Liver (tissue), 9 donors: ENCODE results near the gene LEMD2. TPM values are rescaled to one million over a fixed set of nuclear protein-coding genes. Genes with fewer than 3 reads are reported as not detected.
A peak's percentile ranks its signal among the peaks of the same experiment; 100 is the strongest.

Source experiments
- DNase-seq: peaks from one replicate; pipeline ENCODE4 v3.0.0-alpha.2; 2017; ENCODE audit warnings: low spot score
- H3K27ac ChIP-seq, 2 donors: one replicate each; pipeline ENCODE4 v1.7.0; 2013; ENCODE audit warnings: inconsistent platforms in 2 of 2, low read length in 2 of 2, control low read depth in 1 of 2, low read depth in 1 of 2, mild to moderate bottlenecking in 1 of 2
- H3K27me3 ChIP-seq, 4 donors: one replicate each; pipeline versions ENCODE4 v1.6.1 to v1.7.0; 2013; ENCODE audit warnings: low read length in 3 of 4, inconsistent platforms in 1 of 4, mild to moderate bottlenecking in 1 of 4, moderate library complexity in 1 of 4; ENCODE audit not compliant: control insufficient read depth in 4 of 4, insufficient read depth in 4 of 4
- H3K36me3 ChIP-seq, 4 donors: one replicate each; pipeline versions ENCODE4 v1.6.1 to v1.7.0; 2013; ENCODE audit warnings: low read length in 3 of 4, mild to moderate bottlenecking in 3 of 4, low read depth in 1 of 4, moderate library complexity in 1 of 4; ENCODE audit not compliant: control insufficient read depth in 4 of 4, insufficient read depth in 3 of 4
- H3K4me1 ChIP-seq, 4 donors: one replicate each; pipeline versions ENCODE4 v1.6.1 to v1.7.0; 2013; ENCODE audit warnings: low read length in 3 of 4, mild to moderate bottlenecking in 3 of 4, moderate library complexity in 1 of 4; ENCODE audit not compliant: control insufficient read depth in 4 of 4, insufficient read depth in 4 of 4
- H3K4me3 ChIP-seq, 3 donors: one replicate each; pipeline versions ENCODE4 v1.6.1 to v1.7.0; 2013; ENCODE audit warnings: low read length in 3 of 3, control low read depth in 1 of 3, low read depth in 1 of 3, mild to moderate bottlenecking in 1 of 3
- H3K9ac ChIP-seq, 2 donors: one replicate each; pipeline ENCODE4 v1.7.0; 2013; ENCODE audit warnings: low read length in 2 of 2, mild to moderate bottlenecking in 2 of 2, moderate library complexity in 2 of 2, control low read depth in 1 of 2, low read depth in 1 of 2
- H3K9me3 ChIP-seq, 4 donors: one replicate each; pipeline versions ENCODE4 v1.6.1 to v1.7.0; 2013; ENCODE audit warnings: low read length in 3 of 4; ENCODE audit not compliant: control insufficient read depth in 4 of 4
- CTCF ChIP-seq: fragments of 150-350 bp; IDR thresholded peaks from 2 replicates; pipeline ENCODE4 v1.5.1; 2017; ENCODE audit warnings: improper control_type of control experiment, low read depth, low read length; ENCODE audit not compliant: missing input control
- EGR1 ChIP-seq, 2 donors: IDR thresholded peaks; 2 replicates each; pipeline ENCODE4 v1.6.1; 2016 to 2018; ENCODE audit warnings: antibody characterized with exemption in 2 of 2, low read depth in 2 of 2
- FOXA1 ChIP-seq: IDR thresholded peaks from 2 replicates; pipeline ENCODE4 v1.6.1; 2016; ENCODE audit warnings: antibody characterized with exemption
- HNF4A ChIP-seq, 2 donors: conservative IDR thresholded peaks; 2 replicates each; pipeline ENCODE4 v1.6.1; 2016; ENCODE audit warnings: antibody characterized with exemption in 2 of 2, mild to moderate bottlenecking in 2 of 2
- JUND ChIP-seq, 2 donors: IDR thresholded peaks; 2 replicates each; pipeline ENCODE4 v1.6.1; 2016; ENCODE audit warnings: antibody characterized with exemption in 2 of 2
- NR2F2 ChIP-seq: IDR thresholded peaks from 2 replicates; pipeline ENCODE4 v1.6.1; 2016; ENCODE audit warnings: antibody characterized with exemption
- RAD21 ChIP-seq, 2 donors: IDR thresholded peaks; 2 replicates each; pipeline ENCODE4 v1.6.1; 2016; ENCODE audit warnings: antibody characterized with exemption in 2 of 2, mild to moderate bottlenecking in 2 of 2
- REST ChIP-seq: IDR thresholded peaks from 2 replicates; pipeline ENCODE4 v1.6.1; 2016; ENCODE audit warnings: antibody characterized with exemption, mild to moderate bottlenecking
- RXRA ChIP-seq, 2 donors: IDR thresholded peaks; 2 replicates each; pipeline ENCODE4 v1.6.1; 2017 to 2018; ENCODE audit warnings: antibody characterized with exemption in 2 of 2, mild to moderate bottlenecking in 1 of 2
- TAF1 ChIP-seq: conservative IDR thresholded peaks from 2 replicates; pipeline ENCODE4 v1.6.1; 2016; ENCODE audit warnings: antibody characterized with exemption, mild to moderate bottlenecking
- WGBS: extraction: QIAGEN DNeasy Blood & Tissue Kit; methylation state at CpG from one replicate; pipeline ENCODE4 v1.1.7; 2013; 5-methylcytosine and 5-hydroxymethylcytosine counted together
- polyA plus RNA-seq, 2 donors: library from polyadenylated mRNA; stranded (reverse) in 1 of 2; unstranded in 1 of 2; fragments of 200-250 nt in 1 of 2; fragments of >200 nt in 1 of 2; fragmentation: Nextera tagmentation in 1 of 2; extraction: Ambion mirVana in 1 of 2; gene quantifications; one replicate each; pipeline versions ENCODE4 v1.2.1 to v1.2.3, GENCODE V29; 2013 to 2015
- total RNA-seq, 2 donors: library from RNA; depleted of rRNA; stranded (reverse); fragments of >200 nt; gene quantifications; one replicate each; pipeline ENCODE4 v1.2.3, GENCODE V29; 2014
- TF ChIP-seq, protein P1 (sequence below): IDR thresholded peaks from 2 replicates; pipeline ENCODE4 v1.6.1; 2016; ENCODE audit warnings: antibody characterized with exemption
- donor health status: healthy.
- donor health status: healthy.
- donor health status: healthy.
- donor health status: healthy.
- donor health status: healthy.

Gene LEMD2
- total and polyA plus RNA-seq, 4 donors: 6.5 to 23.1 (median 16.6) TPM

- peaks cover 8 to 34% (median 23%) of the 10 kb centered on the region in 4 donors for H3K4me1 ChIP-seq
- 32% methylated on average over 7 of the region's 7 CpGs for WGBS
- TF ChIP-seq, protein P1, sequence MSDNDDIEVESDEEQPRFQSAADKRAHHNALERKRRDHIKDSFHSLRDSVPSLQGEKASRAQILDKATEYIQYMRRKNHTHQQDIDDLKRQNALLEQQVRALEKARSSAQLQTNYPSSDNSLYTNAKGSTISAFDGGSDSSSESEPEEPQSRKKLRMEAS: no peak
- no peak for TF ChIP-seq FOXA1
- TF ChIP-seq CTCF: no peak
- no peak for TF ChIP-seq REST
- no peak for TF ChIP-seq TAF1
- TF ChIP-seq RXRA (IDR thresholded peaks at IDR 0.05): no peak
- no peak for TF ChIP-seq JUND (IDR thresholded peaks at IDR 0.05)
- no peak overlapping the region for H3K4me3 ChIP-seq
- H3K27ac ChIP-seq: peak overlapping the region in 1 of 2 donors; percentile 54
- no peaks in the 10 kb centered on the region for H3K9me3 ChIP-seq
- H3K36me3 ChIP-seq: no peaks in the 10 kb centered on the region
- H3K9ac ChIP-seq: no peak overlapping the region
- no peaks in the 10 kb centered on the region for H3K27me3 ChIP-seq
- no peak for DNase-seq
Measured at GRCh38 chr6:33758815-33759216, 30.1 kb downstream of the LEMD2 start.

- Histone ChIP-seq H3K9ac (no peak overlapping the region), H3K9me3 (no peaks in the 10 kb centered on the region), H3K36me3 (no peaks in the 10 kb centered on the region), H3K4me1 (peaks cover 8 to 34% (median 23%) of the 10 kb centered on the region in 4 donors), H3K27ac (no peak overlapping the region), H3K27me3 (no peaks in the 10 kb centered on the region), H3K4me3 (no peak overlapping the region)
- TF ChIP-seq EGR1 (IDR thresholded peaks at IDR 0.05; ENCODE audit: low read depth in 2 of 2) (no peak), HNF4A (conservative IDR thresholded peaks at IDR 0.05) (no peak), RXRA (IDR thresholded peaks at IDR 0.05) (no peak), REST (no peak), NR2F2 (no peak), RAD21 (IDR thresholded peaks at IDR 0.05) (no peak)
- no peak for DNase-seq
- WGBS: 93% methylated on average over 10 of the region's 10 CpGs
Measured at GRCh38 chr6:33757906-33758305, 31.0 kb downstream of the LEMD2 start.
